GM19025 (cell line): ENCODE measurements around the gene PCDHA10.
"Not testable (repeated sequence)": the region's sequence is repeated elsewhere in the genome, so short reads cannot be mapped to it uniquely, and the experiment has no call there.

Experiments used
- ATAC-seq: cut with Tn5 transposase; IDR thresholded peaks from one replicate; pipeline ENCODE4 v1.9.1; 2021; ENCODE audit warnings: mild to moderate bottlenecking, low read depth, moderate library complexity; ENCODE audit not compliant: unreplicated experiment

Gene PCDHA10

GRCh38 chr5:140855772-140856674, at the start of gene PCDHA10:
TSS of gene PCDHA10 (plus strand) at chr5:140855897. CDS start at chr5:140856049, 152 bp downstream.
- no peak for ATAC-seq

GRCh38 chr5:140806834-140807775, 48.6 kb upstream of the PCDHA10 start, which contains the start of gene PCDHA4:
TSS of gene PCDHA4 (plus strand) at chr5:140807068.
- no peak for ATAC-seq

GRCh38 chr5:140808241-140808888, 47.3 kb upstream of the PCDHA10 start:
- ATAC-seq: not testable (repeated sequence)

GRCh38 chr5:140808889-140809291, 46.8 kb upstream of the PCDHA10 start:
- no peak for ATAC-seq

GRCh38 chr5:140821375-140822280, 34.1 kb upstream of the PCDHA10 start, which contains the start of gene PCDHA5:
TSS of gene PCDHA5 (plus strand) at chr5:140821613.
- no peak for ATAC-seq

GRCh38 chr5:140822281-140822629, 33.4 kb upstream of the PCDHA10 start:
- ATAC-seq: no peak

- ATAC-seq: not testable (repeated sequence)
These were observed 32.7 kb upstream of the PCDHA10 start for GRCh38 chr5:140822969-140823368.

GRCh38 chr5:140823475-140823874, 32.2 kb upstream of the PCDHA10 start:
- no peak for ATAC-seq

GRCh38 chr5:140827704-140828361, 27.9 kb upstream of the PCDHA10 start, which contains the start of gene PCDHA6:
TSS of gene PCDHA6 (plus strand) at chr5:140827960. CDS start at chr5:140828092, 132 bp downstream.
- no peak for ATAC-seq

GRCh38 chr5:140828362-140828737, 27.3 kb upstream of the PCDHA10 start:
- no peak for ATAC-seq

- not testable (repeated sequence) for ATAC-seq
These were observed 25.9 kb upstream of the PCDHA10 start for GRCh38 chr5:140829511-140830501.

- ATAC-seq: no peak
These were observed 21.7 kb upstream of the PCDHA10 start, which contains the start of gene PCDHA7 for GRCh38 chr5:140833993-140834392. TSS of gene PCDHA7 (plus strand) at chr5:140834269. CDS start at chr5:140834384, 115 bp downstream.

- ATAC-seq: not testable (repeated sequence)
These were observed 21.2 kb upstream of the PCDHA10 start for GRCh38 chr5:140834439-140835008.

- no peak for ATAC-seq
These were observed 19.8 kb upstream of the PCDHA10 start for GRCh38 chr5:140835622-140836510.

GRCh38 chr5:140840978-140841962, 14.4 kb upstream of the PCDHA10 start, which contains the start of gene PCDHA8:
TSS of gene PCDHA8 (plus strand) at chr5:140841187. CDS start at chr5:140841322, 135 bp downstream.
- no peak for ATAC-seq
